Activated CD8-positive, alpha-beta memory T cell treated with anti-CD3 and anti-CD28 coated beads, Interleukin-2, amount 10 ng/mL, durations not matched to agents 7 days and 5 days (primary cell): ENCODE measurements around the gene VSTM2B. TPM values are rescaled to one million over a fixed set of nuclear protein-coding genes. Genes with fewer than 3 reads are reported as not detected.

Source experiments
- ATAC-seq: fragments of 150-1000 bp; cut with Tn5 transposase; one replicate; pipeline ENCODE4 v1.10.0; 2021; ENCODE audit warnings: moderate library complexity
- CTCF ChIA-PET: fragments of 350-600 bp; sonication (Branson Sonifier 250); formaldehyde crosslinking; loops from one replicate; lab custom pipeline; 2021; ENCODE audit warnings: antibody characterized with exemption; lab: Charles Lee
- DNase-seq: peaks from one replicate; pipeline ENCODE4 v3.0.0-alpha.2; 2020
- H3K27ac Mint-ChIP-seq: one replicate; pipeline ENCODE4 v1.8.0; 2021; ENCODE audit warnings: mild to moderate bottlenecking, mixed read lengths
- H3K27me3 Mint-ChIP-seq: one replicate; pipeline ENCODE4 v1.8.0; 2021; ENCODE audit warnings: mixed read lengths
- H3K36me3 Mint-ChIP-seq: one replicate; pipeline ENCODE4 v1.8.0; 2021; ENCODE audit warnings: mild to moderate bottlenecking, mixed read lengths
- H3K4me1 Mint-ChIP-seq: one replicate; pipeline ENCODE4 v1.8.0; 2021; ENCODE audit warnings: mixed read lengths
- H3K4me3 Mint-ChIP-seq: one replicate; pipeline ENCODE4 v1.8.0; 2021; ENCODE audit warnings: mild to moderate bottlenecking, moderate library complexity, mixed read lengths
- H3K9me3 Mint-ChIP-seq: one replicate; pipeline ENCODE4 v1.8.0; 2022; ENCODE audit warnings: low read depth, mixed read lengths
- total RNA-seq, 2 experiments: library from RNA; stranded (reverse); gene quantifications; one replicate each; pipeline ENCODE4 v1.2.3, GENCODE V29; 2021

VSTM2B gene
- total RNA-seq, 2 experiments from 2014 or later = not detected

GRCh38 chr19:29487432-29487831 lies 38.4 kb upstream of the VSTM2B start:
- peaks cover 15% of the 10 kb centered on the region for H3K27me3 Mint-ChIP-seq
- CTCF ChIA-PET = no interaction called here
- H3K9me3 Mint-ChIP-seq = no peaks in the 10 kb centered on the region
- ATAC-seq = no peak
- no peaks in the 10 kb centered on the region for H3K36me3 Mint-ChIP-seq
- no peaks in the 10 kb centered on the region for H3K4me1 Mint-ChIP-seq
- H3K27ac Mint-ChIP-seq = no peak overlapping the region
- no peak overlapping the region for H3K4me3 Mint-ChIP-seq
- DNase-seq = no peak

GRCh38 chr19:29488316-29488715 lies 37.5 kb upstream of the VSTM2B start:
- Mint-ChIP-seq H3K27me3 (peaks cover 23% of the 10 kb centered on the region), H3K36me3 (no peaks in the 10 kb centered on the region), H3K27ac (no peak overlapping the region), H3K4me1 (no peaks in the 10 kb centered on the region), H3K4me3 (no peak overlapping the region), H3K9me3 (no peaks in the 10 kb centered on the region)
- ATAC-seq = no peak
- DNase-seq = no peak
- CTCF ChIA-PET = no interaction called here

GRCh38 chr19:29489172-29489951 lies 36.4 kb upstream of the VSTM2B start:
- Mint-ChIP-seq H3K27me3 (peaks cover 27% of the 10 kb centered on the region), H3K4me3 (no peak overlapping the region), H3K36me3 (no peaks in the 10 kb centered on the region), H3K4me1 (no peaks in the 10 kb centered on the region), H3K27ac (no peak overlapping the region), H3K9me3 (no peaks in the 10 kb centered on the region)
- CTCF ChIA-PET = interaction anchor here (0.9 kb wide), 1 partner anchor 216 kb away, joined by 4 read pairs; no protein-coding TSS in a partner anchor
- ATAC-seq (no peak), DNase-seq (no peak)

- Mint-ChIP-seq H3K36me3 (no peaks in the 10 kb centered on the region), H3K27ac (no peak overlapping the region), H3K27me3 (peaks cover 27% of the 10 kb centered on the region), H3K9me3 (no peaks in the 10 kb centered on the region), H3K4me1 (no peaks in the 10 kb centered on the region), H3K4me3 (no peak overlapping the region)
- CTCF ChIA-PET = no interaction called here
- ATAC-seq = no peak
- DNase-seq = no peak
Observed at GRCh38 chr19:29491491-29491890, 34.3 kb upstream of the VSTM2B start.

GRCh38 chr19:29491995-29492577 lies 33.7 kb upstream of the VSTM2B start:
- Mint-ChIP-seq H3K4me1 (no peaks in the 10 kb centered on the region), H3K36me3 (no peaks in the 10 kb centered on the region), H3K4me3 (no peak overlapping the region), H3K9me3 (no peaks in the 10 kb centered on the region), H3K27ac (no peak overlapping the region), H3K27me3 (peaks cover 27% of the 10 kb centered on the region)
- CTCF ChIA-PET = no interaction called here
- no peak for DNase-seq
- no peak for ATAC-seq

GRCh38 chr19:29492769-29493168 lies 33.0 kb upstream of the VSTM2B start:
- Mint-ChIP-seq H3K36me3 (no peaks in the 10 kb centered on the region), H3K4me3 (no peak overlapping the region), H3K27me3 (peaks cover 27% of the 10 kb centered on the region), H3K9me3 (no peaks in the 10 kb centered on the region), H3K27ac (no peak overlapping the region), H3K4me1 (no peaks in the 10 kb centered on the region)
- CTCF ChIA-PET = no interaction called here
- ATAC-seq (no peak), DNase-seq (no peak)

GRCh38 chr19:29495091-29495490 lies 30.7 kb upstream of the VSTM2B start:
- ATAC-seq (no peak), DNase-seq (no peak)
- H3K27ac Mint-ChIP-seq = no peak overlapping the region
- no peaks in the 10 kb centered on the region for H3K4me1 Mint-ChIP-seq
- H3K4me3 Mint-ChIP-seq = no peak overlapping the region
- CTCF ChIA-PET = no interaction called here
- peaks cover 27% of the 10 kb centered on the region for H3K27me3 Mint-ChIP-seq
- no peaks in the 10 kb centered on the region for H3K36me3 Mint-ChIP-seq
- H3K9me3 Mint-ChIP-seq = no peaks in the 10 kb centered on the region

GRCh38 chr19:29495901-29496441 lies 29.8 kb upstream of the VSTM2B start:
- H3K36me3 Mint-ChIP-seq = no peaks in the 10 kb centered on the region
- no peak for ATAC-seq
- CTCF ChIA-PET = no interaction called here
- no peak overlapping the region for H3K27ac Mint-ChIP-seq
- no peaks in the 10 kb centered on the region for H3K9me3 Mint-ChIP-seq
- no peak overlapping the region for H3K4me3 Mint-ChIP-seq
- H3K4me1 Mint-ChIP-seq = no peaks in the 10 kb centered on the region
- DNase-seq = peak; percentile 19
- H3K27me3 Mint-ChIP-seq = peaks cover 27% of the 10 kb centered on the region

GRCh38 chr19:29497241-29497640 lies 28.6 kb upstream of the VSTM2B start:
- Mint-ChIP-seq H3K9me3 (no peaks in the 10 kb centered on the region), H3K27me3 (peaks cover 14% of the 10 kb centered on the region), H3K4me1 (no peaks in the 10 kb centered on the region), H3K27ac (no peak overlapping the region), H3K36me3 (no peaks in the 10 kb centered on the region), H3K4me3 (no peak overlapping the region)
- DNase-seq = peak; percentile 26
- ATAC-seq = no peak
- CTCF ChIA-PET = no interaction called here

- DNase-seq (no peak), ATAC-seq (no peak)
- H3K27ac Mint-ChIP-seq = no peak overlapping the region
- H3K9me3 Mint-ChIP-seq = no peaks in the 10 kb centered on the region
- H3K4me1 Mint-ChIP-seq = no peaks in the 10 kb centered on the region
- CTCF ChIA-PET = no interaction called here
- H3K36me3 Mint-ChIP-seq = no peaks in the 10 kb centered on the region
- no peak overlapping the region for H3K4me3 Mint-ChIP-seq
- peaks cover 8% of the 10 kb centered on the region for H3K27me3 Mint-ChIP-seq
Observed at GRCh38 chr19:29497686-29498436, 27.9 kb upstream of the VSTM2B start.

- no peak for ATAC-seq
- H3K27ac Mint-ChIP-seq = no peak overlapping the region
- DNase-seq = no peak
- H3K9me3 Mint-ChIP-seq = no peaks in the 10 kb centered on the region
- H3K4me1 Mint-ChIP-seq = no peaks in the 10 kb centered on the region
- H3K27me3 Mint-ChIP-seq = no peaks in the 10 kb centered on the region
- no peaks in the 10 kb centered on the region for H3K36me3 Mint-ChIP-seq
- CTCF ChIA-PET = no interaction called here
- no peak overlapping the region for H3K4me3 Mint-ChIP-seq
Observed at GRCh38 chr19:29499261-29499920, 26.4 kb upstream of the VSTM2B start.

GRCh38 chr19:29499921-29500590 lies 25.7 kb upstream of the VSTM2B start:
- CTCF ChIA-PET = no interaction called here
- Mint-ChIP-seq H3K36me3 (no peaks in the 10 kb centered on the region), H3K4me1 (no peaks in the 10 kb centered on the region), H3K27ac (no peak overlapping the region), H3K4me3 (no peak overlapping the region), H3K27me3 (no peaks in the 10 kb centered on the region), H3K9me3 (no peaks in the 10 kb centered on the region)
- DNase-seq (no peak), ATAC-seq (no peak)
